Hepatocyte (in vitro differentiated cells): ENCODE results near the gene NOX5. TPM values are rescaled to one million over a fixed set of nuclear protein-coding genes. Genes with fewer than 3 reads are reported as not detected.

Experiments
- DNase-seq: peaks from one replicate; pipeline ENCODE4 v3.0.0-alpha.2; 2016; ENCODE audit warnings: low spot score
- H2AFZ ChIP-seq: fragments of 200-600 bp; sonication (generic); 2 replicates; pipeline ENCODE4 v1.6.0; 2016; ENCODE audit warnings: antibody characterized with exemption, mild to moderate bottlenecking
- H3K27ac ChIP-seq: fragments of 200-600 bp; sonication (generic); 2 replicates; pipeline ENCODE4 v1.5.1; 2016; ENCODE audit warnings: mild to moderate bottlenecking
- H3K27me3 ChIP-seq: fragments of 200-600 bp; sonication (generic); 2 replicates; pipeline ENCODE4 v1.6.1; 2016
- H3K36me3 ChIP-seq: fragments of 200-600 bp; sonication (generic); replicated peaks from 2 replicates; pipeline ENCODE4 v1.5.1; 2016; ENCODE audit warnings: low read depth; ENCODE audit not compliant: insufficient read depth
- H3K4me1 ChIP-seq: fragments of 200-600 bp; sonication (generic); 2 replicates; pipeline ENCODE4 v1.5.1; 2016; ENCODE audit warnings: mild to moderate bottlenecking, moderate library complexity; ENCODE audit not compliant: insufficient read depth
- H3K4me2 ChIP-seq: fragments of 200-600 bp; sonication (generic); 2 replicates; pipeline ENCODE4 v1.6.0; 2016
- H3K4me3 ChIP-seq: fragments of 200-600 bp; sonication (generic); 2 replicates; pipeline ENCODE4 v1.5.1; 2016; ENCODE audit warnings: mild to moderate bottlenecking
- H3K79me2 ChIP-seq: fragments of 200-600 bp; sonication (generic); 2 replicates; pipeline ENCODE4 v1.6.0; 2017; ENCODE audit warnings: mild to moderate bottlenecking
- H3K9me2 ChIP-seq: fragments of 200-600 bp; sonication (generic); replicated peaks from 2 replicates; pipeline ENCODE4 v1.6.0; 2017; ENCODE audit warnings: mild to moderate bottlenecking; ENCODE audit not compliant: insufficient read depth
- H3K9me3 ChIP-seq: fragments of 200-600 bp; sonication (generic); 2 replicates; pipeline ENCODE4 v1.5.1; 2016; ENCODE audit warnings: low read depth, mild to moderate bottlenecking
- H4K20me1 ChIP-seq: fragments of 200-600 bp; sonication (generic); 2 replicates; pipeline ENCODE4 v1.6.0; 2016; ENCODE audit warnings: mild to moderate bottlenecking; ENCODE audit not compliant: insufficient read depth, poor library complexity, severe bottlenecking
- CTCF ChIP-seq: fragments of 200-600 bp; sonication (generic); IDR thresholded peaks from 2 replicates; pipeline ENCODE4 v1.5.1; 2016; ENCODE audit warnings: antibody characterized with exemption, mild to moderate bottlenecking; ENCODE audit not compliant: poor library complexity
- EZH2 ChIP-seq: fragments of 200-600 bp; sonication (generic); IDR thresholded peaks from 2 replicates; pipeline ENCODE4 v1.6.1; 2016; ENCODE audit warnings: antibody characterized with exemption, mild to moderate bottlenecking, borderline replicate concordance
- EZH2phosphoT487 ChIP-seq: fragments of 200-600 bp; sonication (generic); IDR thresholded peaks from one replicate; pipeline ENCODE4 v1.6.1; 2018; ENCODE audit warnings: antibody characterized with exemption, mild to moderate bottlenecking, low read depth, moderate library complexity; ENCODE audit not compliant: unreplicated experiment, severe bottlenecking
- WGBS: methylation state at CpG from one replicate; pipeline ENCODE4 v1.1.6; 2016; ENCODE audit warnings: low lambda C conversion rate; ENCODE audit errors: missing lambda C conversion rate; 5-methylcytosine and 5-hydroxymethylcytosine counted together
- polyA plus RNA-seq: library from polyadenylated mRNA; unstranded; fragments of >200 nt; fragmentation: Nextera tagmentation; extraction: Ambion mirVana; gene quantifications from 2 replicates; pipeline ENCODE4 v1.2.1, GENCODE V29; 2016
- total RNA-seq: library from RNA; depleted of rRNA; stranded (reverse); fragments of >200 nt; gene quantifications from 2 replicates; pipeline ENCODE4 v1.2.3, GENCODE V29; 2014

Gene NOX5
- total and polyA plus RNA-seq, 2 experiments from 2014 or later, result 0.13 TPM; not detected in 1

- H3K79me2 ChIP-seq, result no peaks in the 10 kb centered on the region
- H3K36me3 ChIP-seq, result no peaks in the 10 kb centered on the region
- 81% methylated on average over 5 of the region's 5 CpGs for WGBS
- TF ChIP-seq EZH2phosphoT487, result no peak
- no peak for TF ChIP-seq CTCF
- TF ChIP-seq EZH2, result no peak
- no peak overlapping the region for H3K4me2 ChIP-seq
- H3K4me1 ChIP-seq, result no peaks in the 10 kb centered on the region
- H3K27me3 ChIP-seq, result no peaks in the 10 kb centered on the region
- H3K27ac ChIP-seq, result no peak overlapping the region
- no peaks in the 10 kb centered on the region for H4K20me1 ChIP-seq
- no peak overlapping the region for H3K4me3 ChIP-seq
- no peak overlapping the region for H2AFZ ChIP-seq
- no peaks in the 10 kb centered on the region for H3K9me2 ChIP-seq
- no peaks in the 10 kb centered on the region for H3K9me3 ChIP-seq
- DNase-seq, result no peak
Measured at GRCh38 chr15:69025320-69025719, 10.8 kb downstream of the NOX5 start.

GRCh38 chr15:69026355-69026754 is 11.9 kb downstream of the NOX5 start:
- TF ChIP-seq EZH2phosphoT487 (no peak), EZH2 (no peak), CTCF (no peak)
- H3K9me3 ChIP-seq, result no peaks in the 10 kb centered on the region
- 87% methylated on average over 5 of the region's 5 CpGs for WGBS
- H3K9me2 ChIP-seq, result no peaks in the 10 kb centered on the region
- no peak overlapping the region for H2AFZ ChIP-seq
- H4K20me1 ChIP-seq, result no peaks in the 10 kb centered on the region
- H3K27ac ChIP-seq, result no peak overlapping the region
- no peaks in the 10 kb centered on the region for H3K4me1 ChIP-seq
- no peak for DNase-seq
- H3K4me2 ChIP-seq, result no peak overlapping the region
- no peaks in the 10 kb centered on the region for H3K79me2 ChIP-seq
- H3K27me3 ChIP-seq, result no peaks in the 10 kb centered on the region
- no peaks in the 10 kb centered on the region for H3K36me3 ChIP-seq
- H3K4me3 ChIP-seq, result no peak overlapping the region

GRCh38 chr15:69027976-69028518 is 13.6 kb downstream of the NOX5 start:
- H3K27ac ChIP-seq, result no peak overlapping the region
- no peak for DNase-seq
- no peaks in the 10 kb centered on the region for H4K20me1 ChIP-seq
- no peaks in the 10 kb centered on the region for H3K36me3 ChIP-seq
- no peaks in the 10 kb centered on the region for H3K79me2 ChIP-seq
- no peak overlapping the region for H3K4me3 ChIP-seq
- H2AFZ ChIP-seq, result no peak overlapping the region
- H3K27me3 ChIP-seq, result no peaks in the 10 kb centered on the region
- no peaks in the 10 kb centered on the region for H3K4me1 ChIP-seq
- 96% methylated on average over 9 of the region's 9 CpGs for WGBS
- no peaks in the 10 kb centered on the region for H3K9me2 ChIP-seq
- H3K4me2 ChIP-seq, result no peak overlapping the region
- no peak for TF ChIP-seq EZH2phosphoT487
- no peak for TF ChIP-seq EZH2
- TF ChIP-seq CTCF, result no peak
- no peaks in the 10 kb centered on the region for H3K9me3 ChIP-seq
